HK-2 (cell line): ENCODE measurements around the gene SNX27.
"Not testable (repeated sequence)": the region's sequence is repeated elsewhere in the genome, so short reads cannot be mapped to it uniquely, and the experiment has no call there.

Source experiments
- DNase-seq: peaks from one replicate; pipeline ENCODE4 v3.0.0-alpha.2; 2018; ENCODE audit not compliant: unreplicated experiment

Gene SNX27

DNA sequence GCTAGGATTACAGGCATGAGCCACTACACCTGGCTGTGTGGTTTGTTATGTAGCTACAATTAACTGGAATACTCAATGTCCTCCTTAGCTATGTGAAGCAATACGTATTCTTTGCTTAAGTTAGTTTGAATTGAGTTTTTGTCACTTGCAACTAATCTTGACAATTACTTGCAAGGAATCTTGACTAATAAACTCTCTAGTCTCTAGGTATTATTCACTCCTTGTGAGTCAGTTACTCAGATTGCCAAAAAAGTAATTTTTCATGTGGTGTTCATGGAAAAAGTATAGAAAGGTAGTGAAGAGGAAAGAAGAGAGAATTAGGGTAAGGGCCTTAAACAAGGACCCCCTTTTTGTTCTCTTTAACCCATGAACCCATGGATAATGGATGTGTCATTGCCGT, 7.6 kb upstream of the SNX27 start:
- DNase-seq: no peak

DNA sequence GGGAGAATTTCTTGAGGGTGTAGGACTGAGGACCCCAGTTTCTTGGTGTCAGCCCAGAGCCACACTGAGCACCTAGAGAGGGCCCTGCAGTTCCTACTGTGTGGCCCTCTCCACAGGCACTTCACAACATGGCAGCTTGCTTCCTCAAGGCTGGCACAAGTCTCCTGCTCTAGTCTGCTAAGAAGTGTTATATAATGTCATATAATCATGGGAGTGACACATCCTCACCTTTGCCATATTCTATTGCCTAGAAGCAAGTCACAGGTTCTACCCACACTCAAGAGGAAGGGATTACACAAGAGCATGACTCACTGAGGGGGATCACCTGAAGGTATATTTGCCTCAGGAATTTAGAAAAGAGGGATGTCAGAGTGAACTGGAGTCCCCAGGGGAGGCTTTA, 5.5 kb upstream of the SNX27 start:
- no peak for DNase-seq

DNA sequence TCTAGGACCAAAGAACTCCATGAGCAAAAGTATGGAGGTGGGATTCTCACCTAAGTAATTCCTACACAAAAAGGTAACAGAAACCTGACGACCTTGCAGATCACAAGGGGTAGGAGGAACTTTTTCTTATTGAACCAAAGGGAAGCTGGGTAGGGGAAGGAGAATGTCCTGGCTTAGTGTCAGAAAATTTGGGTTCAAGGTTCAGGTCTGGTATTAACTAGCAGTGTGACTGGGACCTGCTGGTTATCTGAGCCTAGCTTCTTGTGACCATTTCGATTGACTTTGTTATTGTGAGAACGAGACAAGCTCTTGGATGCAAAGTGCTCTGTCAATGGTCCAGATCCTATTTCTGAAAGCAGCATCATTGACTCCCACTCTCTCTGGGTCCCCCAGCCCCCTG, 5.0 kb upstream of the SNX27 start:
- DNase-seq: no peak

- no peak for DNase-seq
Observed at GRCh38 chr1:151610142-151610541, 1.7 kb upstream of the SNX27 start.

- no peak for DNase-seq
Observed at GRCh38 chr1:151611288-151611790, 511 bp upstream of the SNX27 start.

DNA sequence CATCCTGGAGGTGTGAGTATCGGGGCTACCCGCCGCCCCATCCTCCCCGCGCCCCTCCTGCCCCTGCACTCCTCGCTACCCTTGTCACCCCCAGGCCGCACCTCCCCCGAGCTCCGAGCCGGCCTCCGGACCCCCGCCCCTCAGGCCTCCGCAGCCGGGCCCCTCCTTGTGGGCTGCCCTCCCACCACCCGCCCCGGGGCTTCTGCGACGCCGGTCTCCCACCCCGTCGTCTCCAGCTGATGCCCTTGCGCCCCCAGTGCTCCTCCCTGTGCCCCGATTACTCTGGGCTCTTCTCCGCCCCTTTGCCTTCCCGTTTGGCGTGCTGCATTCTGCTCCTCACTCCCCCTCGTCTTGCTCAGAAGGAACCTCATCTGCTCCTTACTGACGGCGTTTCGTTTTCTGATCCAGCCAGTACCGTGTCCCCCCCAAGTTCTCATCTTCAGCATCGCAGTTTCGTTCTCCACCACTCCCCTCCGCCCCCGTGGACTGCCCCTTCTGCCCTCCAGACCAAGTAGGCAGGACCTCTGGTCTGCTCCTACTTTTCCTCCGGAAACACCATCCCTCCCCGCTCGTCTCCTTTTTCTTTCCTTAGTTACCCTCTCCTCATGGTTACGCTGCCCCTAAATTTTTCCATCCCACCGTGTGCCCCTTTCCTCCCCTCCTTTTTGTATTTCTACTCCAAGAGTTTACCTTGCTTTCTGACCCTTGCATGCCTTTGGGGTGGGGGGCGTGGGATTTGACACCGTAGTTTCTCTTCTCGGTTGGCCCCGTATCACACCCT, 841 bp downstream of the SNX27 start:
- DNase-seq: no peak

GRCh38 chr1:151613282-151613780, 1.5 kb downstream of the SNX27 start:
- DNase-seq: no peak

DNA sequence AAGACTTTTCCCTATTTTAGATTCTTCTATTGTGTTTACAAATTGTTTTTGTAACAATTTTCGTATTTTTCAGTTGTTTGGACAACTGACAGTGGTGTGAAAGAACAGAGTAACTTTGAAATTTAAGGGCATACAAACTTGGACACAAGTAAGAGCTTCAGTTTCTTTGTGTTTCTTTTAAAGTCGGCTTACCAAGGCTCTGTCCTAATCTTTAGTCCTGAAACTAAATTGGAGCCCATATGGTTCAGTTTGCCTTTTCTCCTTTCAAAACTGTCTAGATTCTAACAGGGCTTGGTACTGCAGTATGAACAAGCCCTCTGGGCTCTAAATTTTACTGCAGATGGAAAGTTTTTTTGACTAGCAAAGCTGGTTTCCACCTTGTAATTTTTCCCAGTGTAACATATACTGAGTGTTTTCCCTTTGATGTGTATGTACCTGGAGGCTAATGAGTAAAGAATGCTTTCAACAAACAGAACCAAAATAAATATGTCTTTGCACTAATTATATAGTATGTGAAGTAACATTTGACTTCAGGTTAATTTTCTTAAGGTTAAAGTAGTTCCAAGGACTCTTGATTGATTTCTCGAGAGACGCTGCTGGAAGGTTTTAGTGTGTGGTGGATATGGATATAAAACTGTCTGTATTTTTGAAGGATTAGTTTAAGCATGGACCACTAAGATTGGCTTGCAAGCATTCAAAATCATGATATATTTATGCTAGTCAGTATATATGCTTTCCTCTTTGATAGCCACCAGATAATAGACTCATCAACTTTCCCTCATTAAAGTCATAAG, 4.1 kb downstream of the SNX27 start:
- DNase-seq: no peak

GRCh38 chr1:151616505-151616849, 4.6 kb downstream of the SNX27 start:
- DNase-seq: no peak

GRCh38 chr1:151618003-151618402, 6.2 kb downstream of the SNX27 start:
- DNase-seq: no peak

GRCh38 chr1:151618470-151618869, 6.6 kb downstream of the SNX27 start:
- no peak for DNase-seq

DNA sequence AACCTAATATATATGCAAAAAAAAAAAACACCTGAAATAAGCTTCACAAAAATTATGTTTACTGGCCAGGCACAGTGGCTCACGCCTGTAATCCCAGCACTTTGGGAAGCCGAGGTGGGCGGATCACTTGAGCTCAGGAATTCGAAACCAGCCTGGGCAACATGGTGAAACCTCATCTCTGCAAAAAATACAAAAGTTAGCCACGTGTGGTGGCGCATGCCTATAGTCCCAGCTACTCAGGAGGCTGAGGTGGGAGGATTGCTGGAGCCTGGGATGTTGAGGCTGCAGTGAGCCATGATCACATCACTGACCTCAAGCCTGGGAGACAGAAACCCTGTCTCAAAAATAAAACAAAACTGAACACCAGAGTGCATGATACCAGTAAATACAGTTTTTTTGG, 7.1 kb downstream of the SNX27 start:
- DNase-seq: not testable (repeated sequence)

DNA sequence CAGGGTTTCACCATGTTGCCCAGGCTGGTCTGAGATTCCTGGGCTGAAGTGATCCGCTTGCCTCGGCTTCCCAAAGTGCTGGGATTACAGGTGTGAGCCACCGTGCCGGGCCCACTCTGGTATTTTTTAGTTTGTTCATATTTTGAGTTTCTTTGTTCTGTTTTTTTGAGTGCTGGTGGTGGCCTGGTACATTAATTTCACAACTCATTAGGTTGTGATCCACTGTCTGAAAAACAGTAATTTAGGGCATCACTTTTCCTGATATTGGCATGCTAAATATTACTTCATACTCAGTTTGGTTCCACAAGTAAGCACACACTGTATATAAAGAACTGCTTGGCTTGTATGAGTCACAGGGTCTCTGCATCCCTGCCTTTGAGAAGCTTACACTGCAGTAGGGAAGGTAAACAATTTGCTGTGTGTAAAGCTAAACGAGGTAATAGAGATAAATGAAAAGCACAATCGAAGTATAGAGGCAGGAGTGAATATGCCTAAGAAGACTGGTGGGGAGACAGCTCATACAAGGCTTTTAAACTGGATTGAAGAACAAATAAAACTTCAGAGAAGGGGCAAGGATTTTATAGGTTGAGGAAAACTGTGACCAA, 7.7 kb downstream of the SNX27 start:
- no peak for DNase-seq

DNA sequence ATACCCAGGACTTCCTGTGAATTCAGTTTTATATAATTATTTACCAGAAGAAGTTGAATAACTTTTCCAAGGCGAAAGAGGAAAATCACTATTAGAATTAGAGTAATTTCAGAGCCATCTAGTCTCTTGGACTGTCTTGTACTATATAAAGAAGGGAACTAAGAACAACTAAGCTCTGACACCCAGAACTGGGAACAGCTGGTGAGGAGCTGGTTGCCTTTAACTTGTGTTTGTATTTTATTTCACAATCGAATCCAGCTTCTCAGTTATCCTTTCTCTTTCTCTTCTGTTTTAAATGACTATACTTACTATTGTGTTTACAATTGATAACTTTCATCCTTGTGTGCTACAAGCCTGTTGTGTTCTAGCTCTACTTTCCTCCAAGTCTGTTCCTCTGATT, 8.4 kb downstream of the SNX27 start:
- no peak for DNase-seq

GRCh38 chr1:151621351-151621750, 9.5 kb downstream of the SNX27 start:
- DNase-seq: no peak

GRCh38 chr1:151624783-151625182, 12.9 kb downstream of the SNX27 start:
- no peak for DNase-seq

GRCh38 chr1:151626740-151627334, 15.0 kb downstream of the SNX27 start:
- DNase-seq: no peak

DNA sequence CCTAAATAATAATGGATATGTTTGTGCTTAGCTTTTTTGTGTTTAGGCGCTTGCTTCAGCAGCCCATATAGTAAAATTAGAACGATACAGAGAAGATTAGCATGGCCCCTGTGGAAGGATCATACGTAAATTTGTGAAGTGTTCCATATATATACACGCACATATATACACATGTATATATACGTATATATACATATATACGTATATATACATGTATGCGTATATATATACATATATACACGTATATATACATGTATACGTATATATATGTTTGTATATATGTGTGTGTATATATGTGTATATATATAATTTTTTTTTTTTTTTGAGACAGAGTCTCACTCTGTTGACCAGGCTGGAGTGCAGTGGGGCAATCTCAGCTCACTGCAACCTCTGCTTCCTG, 17.4 kb downstream of the SNX27 start:
- no peak for DNase-seq

DNA sequence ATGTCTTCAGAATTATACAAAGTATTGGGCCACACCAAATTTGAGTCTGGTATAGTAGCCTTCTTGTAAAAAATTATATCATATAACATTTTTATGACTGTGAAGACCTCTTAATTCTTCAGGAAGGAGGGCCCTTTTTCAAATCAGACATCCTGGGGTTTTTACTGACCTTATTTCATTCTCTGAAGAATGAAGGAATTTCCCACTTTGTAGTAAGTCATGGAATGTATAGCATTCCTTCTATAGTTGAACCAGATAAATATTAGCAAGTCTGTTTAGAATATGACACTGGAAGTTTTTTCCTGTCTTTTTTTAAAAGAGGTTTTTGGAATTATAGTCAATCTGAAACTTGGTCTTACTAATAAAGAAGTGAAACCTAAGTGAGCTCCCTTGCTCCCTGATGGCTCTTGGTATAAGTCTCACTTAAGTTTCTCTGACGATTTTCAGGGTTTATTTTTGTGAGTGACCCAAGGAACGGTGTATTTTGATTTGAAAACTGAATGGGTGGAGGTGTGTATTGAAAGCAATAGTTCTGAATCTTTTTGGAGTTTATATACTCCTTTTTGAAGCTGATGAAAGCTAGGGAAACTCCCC, 23.7 kb downstream of the SNX27 start:
- DNase-seq: no peak

GRCh38 chr1:151638074-151638775, 26.4 kb downstream of the SNX27 start:
- no peak for DNase-seq

GRCh38 chr1:151638812-151639211, 27.0 kb downstream of the SNX27 start:
- DNase-seq: no peak
